Measurements from ENCODE around the gene TST.

GRCh38 chr22:36999463-36999862 lies 19.8 kb downstream of the TST start:
- TF ChIP-seq CTCF (IDR thresholded peaks at IDR 0.05): no peak
- TF ChIP-seq POLR2A (IDR thresholded peaks at IDR 0.05): no peak

All from tibial nerve (tissue), 3 donors.